Adipocyte (in vitro differentiated cells): ENCODE measurements around the gene IFNA21.
"Not testable (repeated sequence)": the region's sequence is repeated elsewhere in the genome, so short reads cannot be mapped to it uniquely, and the experiment has no call there.

ENCODE experiments used
- DNase-seq: peaks from one replicate; pipeline ENCODE4 v3.0.0-alpha.2; 2015; ENCODE audit warnings: low read depth
- H3K27me3 ChIP-seq: replicated peaks from 2 replicates; pipeline ENCODE4 v1.7.0; 2013; ENCODE audit warnings: mild to moderate bottlenecking, low read length, moderate library complexity; ENCODE audit not compliant: control insufficient read depth, insufficient read depth
- H3K36me3 ChIP-seq: 2 replicates; pipeline ENCODE4 v1.7.0; 2013; ENCODE audit warnings: low read length, mild to moderate bottlenecking, moderate library complexity; ENCODE audit not compliant: control insufficient read depth, insufficient read depth, severe bottlenecking
- H3K4me1 ChIP-seq: 2 replicates; pipeline ENCODE4 v1.7.0; 2013; ENCODE audit warnings: mild to moderate bottlenecking, low read length, moderate library complexity; ENCODE audit not compliant: control insufficient read depth, insufficient read depth
- H3K4me3 ChIP-seq: 2 replicates; pipeline ENCODE4 v1.7.0; 2013; ENCODE audit warnings: mild to moderate bottlenecking, low read length, moderate library complexity
- H3K9ac ChIP-seq: 2 replicates; pipeline ENCODE4 v1.7.0; 2013; ENCODE audit warnings: mild to moderate bottlenecking, low read length, moderate library complexity
- H3K9me3 ChIP-seq: 2 replicates; pipeline ENCODE4 v1.7.0; 2013; ENCODE audit warnings: mild to moderate bottlenecking, low read length, moderate library complexity; ENCODE audit not compliant: control insufficient read depth

IFNA21 gene

DNA sequence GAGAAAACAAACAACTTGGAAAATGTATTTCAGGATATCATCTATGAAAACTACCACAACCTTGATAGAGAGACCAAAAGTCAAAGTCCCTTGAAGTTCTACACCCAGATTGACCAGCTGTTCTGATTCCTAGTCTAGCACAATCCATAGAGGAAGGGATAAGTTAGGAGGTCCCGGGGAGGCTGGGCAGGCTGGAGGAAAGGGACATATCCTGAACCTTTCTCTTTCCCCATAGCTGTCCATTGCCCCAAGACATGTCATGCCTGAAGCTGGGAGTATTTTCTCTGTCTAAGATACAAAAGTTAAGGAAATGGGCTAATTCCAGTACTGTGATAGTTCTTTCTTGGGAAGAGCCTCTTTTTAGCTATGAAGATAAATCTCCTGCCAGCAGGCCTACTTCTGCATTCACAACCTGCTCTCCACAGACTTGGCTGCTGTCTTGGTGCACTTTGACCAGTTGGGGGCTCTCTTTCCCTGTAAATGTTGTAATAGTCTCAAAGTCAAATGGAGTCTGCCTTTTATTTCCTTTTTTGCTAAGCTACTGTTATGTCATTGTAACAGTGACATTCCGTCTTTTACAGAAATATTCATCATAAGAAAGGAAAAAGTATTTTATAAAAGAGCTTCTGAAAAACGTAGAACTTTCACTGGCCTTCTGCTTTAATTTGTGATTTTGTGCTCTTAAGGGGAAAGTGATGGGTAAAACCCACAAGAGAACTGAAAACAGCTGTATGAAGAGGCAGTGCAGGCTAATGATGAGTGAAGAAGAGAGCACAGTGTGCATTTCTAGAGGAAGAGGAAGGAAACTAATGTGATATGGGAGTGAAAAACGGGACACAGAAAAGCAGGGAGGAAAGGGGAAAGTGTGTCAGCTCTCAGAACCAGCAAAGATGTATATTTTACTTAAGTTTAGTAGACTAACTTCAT lies 16.6 kb upstream of the IFNA21 start:
- H3K9ac ChIP-seq, H3K27me3 ChIP-seq, H3K4me3 ChIP-seq, H3K36me3 ChIP-seq, H3K4me1 ChIP-seq, H3K9me3 ChIP-seq: not testable (repeated sequence)
- DNase-seq, result peak; percentile 12

DNA sequence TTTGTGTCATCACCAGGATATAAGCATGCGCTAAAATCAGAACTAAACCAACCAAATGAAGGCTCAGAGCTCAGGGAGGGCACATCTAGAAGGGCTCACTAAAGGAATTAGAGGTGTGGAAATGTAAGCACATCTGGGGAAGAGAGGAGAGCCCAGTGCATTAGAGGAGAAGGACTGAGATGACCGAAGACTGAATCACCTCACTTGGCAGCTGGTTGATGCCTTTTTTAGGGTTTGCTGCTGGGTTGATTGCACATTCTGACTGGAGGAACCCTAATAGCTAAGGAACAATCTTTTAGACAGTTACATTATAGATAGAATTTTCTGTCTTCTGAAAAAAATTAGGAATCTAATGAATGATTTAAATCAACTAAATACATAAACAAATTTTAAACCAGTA lies 8.2 kb upstream of the IFNA21 start:
- Histone ChIP-seq H3K9ac (no peak overlapping the region), H3K27me3 (no peaks in the 10 kb centered on the region), H3K4me3 (no peak overlapping the region), H3K4me1 (no peaks in the 10 kb centered on the region), H3K9me3 (no peaks in the 10 kb centered on the region), H3K36me3 (no peaks in the 10 kb centered on the region)
- DNase-seq, result no peak

DNA sequence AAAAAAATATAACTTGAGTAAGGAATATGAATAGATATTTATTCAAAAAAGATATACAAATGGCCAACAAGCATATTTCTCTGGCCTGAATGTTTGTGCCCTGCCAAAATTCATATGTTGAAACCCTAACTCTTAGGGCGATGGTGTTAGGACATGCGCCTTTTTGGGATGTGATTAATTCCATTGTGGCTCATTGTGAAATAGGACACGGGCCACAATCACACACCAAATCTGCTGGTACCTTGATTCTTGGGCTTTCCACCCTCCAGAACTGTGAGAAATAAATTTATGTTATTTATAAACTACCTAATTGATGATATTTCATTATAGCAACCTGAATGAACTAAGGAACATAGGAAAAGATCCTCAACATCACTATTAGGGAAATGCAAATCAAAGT lies 5.7 kb upstream of the IFNA21 start:
- H3K4me1 ChIP-seq, result no peaks in the 10 kb centered on the region
- no peaks in the 10 kb centered on the region for H3K9me3 ChIP-seq

DNA sequence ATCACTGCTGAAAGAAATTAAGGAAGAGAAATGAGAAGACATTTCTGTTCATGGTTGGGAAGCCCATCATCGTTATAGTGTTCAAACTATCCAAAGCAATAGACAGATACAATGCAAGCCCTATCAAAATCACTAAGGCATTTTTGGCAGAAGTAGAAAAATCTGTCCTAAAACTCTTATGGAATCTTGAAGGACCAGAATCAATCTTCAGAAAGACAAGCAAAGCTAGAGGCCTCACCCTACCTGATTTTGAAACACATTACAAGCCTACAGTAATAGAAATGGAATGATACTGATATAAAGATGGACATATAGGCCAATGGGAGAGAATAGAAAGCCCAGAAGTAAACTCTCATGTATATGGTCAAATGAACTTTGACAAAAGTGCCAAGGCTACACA lies 4.9 kb upstream of the IFNA21 start:
- H3K36me3 ChIP-seq, result no peaks in the 10 kb centered on the region
- H3K4me1 ChIP-seq, result no peaks in the 10 kb centered on the region
- H3K9ac ChIP-seq, result no peak overlapping the region
- H3K27me3 ChIP-seq, result no peaks in the 10 kb centered on the region
- no peak overlapping the region for H3K4me3 ChIP-seq
- no peak for DNase-seq
- H3K9me3 ChIP-seq, result no peaks in the 10 kb centered on the region

More for the DNA sequence above, 5.7 kb upstream of the IFNA21 start:
- DNase-seq, result no peak
- no peaks in the 10 kb centered on the region for H3K27me3 ChIP-seq
- no peak overlapping the region for H3K4me3 ChIP-seq
- no peak overlapping the region for H3K9ac ChIP-seq
- H3K36me3 ChIP-seq, result no peaks in the 10 kb centered on the region

DNA sequence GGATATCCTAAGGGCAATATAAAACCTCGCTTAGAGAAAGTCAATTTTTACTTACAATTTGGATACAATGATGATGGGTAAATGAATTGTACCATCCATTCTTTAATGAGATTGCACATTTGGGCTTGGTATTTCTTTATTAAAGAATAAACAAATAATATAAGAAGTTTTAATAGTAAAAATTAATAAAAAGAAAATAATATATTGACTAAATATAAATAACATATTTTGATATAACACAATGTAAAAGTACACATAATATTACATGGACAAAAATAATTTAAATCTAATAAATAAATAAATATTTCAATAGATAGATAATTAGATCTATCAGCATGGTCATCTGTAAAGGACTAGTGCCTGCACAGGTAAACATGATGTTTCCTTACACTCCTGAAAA lies 944 bp downstream of the IFNA21 start:
- Histone ChIP-seq H3K9ac (no peak overlapping the region), H3K4me3 (no peak overlapping the region), H3K36me3 (no peaks in the 10 kb centered on the region), H3K27me3 (no peaks in the 10 kb centered on the region), H3K4me1 (no peaks in the 10 kb centered on the region), H3K9me3 (no peaks in the 10 kb centered on the region)
- DNase-seq, result no peak

DNA sequence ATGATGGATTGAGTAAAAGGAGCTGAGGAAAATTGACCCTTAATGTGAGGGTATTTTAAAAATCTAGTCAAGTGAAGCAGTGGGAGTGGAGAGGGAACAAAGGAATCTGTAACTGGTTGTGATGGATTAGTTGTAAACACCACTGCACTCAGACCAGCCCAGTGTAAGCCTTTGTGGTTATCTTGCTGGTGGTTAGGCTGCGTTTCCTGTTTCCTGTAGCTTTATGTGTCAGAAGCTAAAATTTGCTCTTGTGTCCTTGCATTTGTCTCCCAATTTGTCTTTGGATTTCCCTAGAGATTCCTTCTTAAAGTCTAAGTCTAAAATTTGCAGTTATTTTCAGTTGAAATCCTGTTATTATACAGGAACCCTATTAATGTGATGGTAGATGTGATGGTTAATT lies 6.3 kb downstream of the IFNA21 start:
- no peaks in the 10 kb centered on the region for H3K27me3 ChIP-seq
- no peak overlapping the region for H3K9ac ChIP-seq
- H3K4me1 ChIP-seq, result no peaks in the 10 kb centered on the region
- no peak overlapping the region for H3K4me3 ChIP-seq
- no peaks in the 10 kb centered on the region for H3K36me3 ChIP-seq
- DNase-seq, result no peak
- H3K9me3 ChIP-seq, result no peaks in the 10 kb centered on the region

DNA sequence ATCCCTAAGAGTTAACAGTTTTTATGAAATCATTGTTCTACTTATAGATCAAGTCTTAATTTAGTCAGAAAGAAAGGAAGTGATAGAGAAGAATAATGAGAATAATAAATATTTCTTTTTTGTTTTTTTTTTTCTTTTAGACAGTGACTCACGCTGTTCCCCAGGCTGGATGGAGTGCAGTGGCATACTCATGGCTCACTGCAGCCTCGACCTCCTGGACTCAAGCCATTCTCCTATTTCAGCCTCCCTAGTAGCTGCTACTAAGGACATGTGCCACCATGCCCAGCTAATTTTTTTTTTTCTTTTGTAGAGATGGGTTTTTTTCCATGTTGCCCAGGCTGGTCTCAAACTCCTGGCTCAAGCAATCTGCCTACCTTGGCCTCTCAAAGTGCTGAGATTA lies 11.0 kb downstream of the IFNA21 start:
- Histone ChIP-seq H3K9ac (no peak overlapping the region), H3K4me3 (no peak overlapping the region), H3K36me3 (no peaks in the 10 kb centered on the region), H3K4me1 (peaks cover 13% of the 10 kb centered on the region), H3K9me3 (no peaks in the 10 kb centered on the region), H3K27me3 (no peaks in the 10 kb centered on the region)
- no peak for DNase-seq

DNA sequence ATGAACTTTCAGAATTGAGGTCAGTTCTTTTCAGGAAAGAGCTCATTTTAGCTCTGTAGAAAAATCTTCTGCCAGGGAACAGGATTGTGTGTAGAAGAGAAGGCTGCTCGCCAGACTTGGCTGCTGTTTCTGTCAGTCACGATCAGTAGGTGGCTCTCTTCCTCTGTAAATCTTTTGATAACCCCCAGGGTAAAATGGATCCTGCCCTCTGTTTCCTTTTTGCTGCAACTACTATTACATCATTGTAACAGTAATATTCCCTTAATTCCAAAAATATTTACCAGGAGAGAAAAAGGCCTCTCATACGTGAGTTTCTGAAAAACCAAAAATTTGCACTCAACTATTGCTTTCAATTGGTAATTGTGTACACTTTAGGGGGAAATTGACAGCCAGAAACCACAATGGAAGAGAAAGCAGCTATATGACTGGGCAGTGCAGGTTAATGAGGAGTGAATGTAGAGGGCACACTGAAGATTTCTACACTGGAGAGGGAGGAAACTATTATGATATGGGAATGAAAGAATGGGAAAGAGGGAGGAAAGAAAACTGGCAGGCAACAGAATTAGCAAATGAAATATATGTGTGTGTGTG lies 12.3 kb downstream of the IFNA21 start:
- Histone ChIP-seq H3K4me3 (peak overlapping the region; percentile 58), H3K36me3 (no peaks in the 10 kb centered on the region), H3K9ac (peak overlapping the region; percentile 33), H3K4me1 (peaks cover 13% of the 10 kb centered on the region), H3K9me3 (no peaks in the 10 kb centered on the region), H3K27me3 (no peaks in the 10 kb centered on the region)
- peak; percentile 17 for DNase-seq

DNA sequence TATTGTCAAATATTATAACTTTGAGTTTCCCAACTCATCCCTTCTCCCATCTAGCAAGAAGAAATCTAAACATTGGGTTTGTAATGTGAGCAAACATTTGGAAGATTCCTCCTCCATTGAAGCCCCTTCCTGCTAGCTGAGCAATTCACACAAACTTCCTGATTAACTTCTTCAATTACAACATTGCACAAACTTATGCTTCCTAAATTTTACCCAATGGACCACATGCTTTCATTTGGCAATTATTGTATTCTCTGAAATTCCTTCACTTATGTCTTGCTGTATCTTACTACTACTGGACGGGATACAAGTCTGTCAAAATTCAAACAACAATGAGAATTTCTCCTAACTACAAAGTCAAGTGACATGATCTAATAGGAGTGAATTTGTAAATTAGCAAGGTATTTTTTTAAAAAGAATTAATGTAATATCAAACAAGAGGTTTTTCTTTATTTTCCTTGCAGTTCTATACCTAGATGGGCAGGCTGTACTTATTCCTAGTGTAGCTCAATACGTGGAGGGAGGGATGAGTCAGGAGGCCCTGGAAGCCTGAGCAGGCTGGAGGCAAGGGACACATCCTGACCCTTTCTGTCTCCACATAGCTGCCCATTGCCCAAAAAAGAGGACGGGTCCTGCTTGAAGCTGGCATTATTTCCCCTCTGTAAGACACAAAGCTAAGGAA lies 13.0 kb downstream of the IFNA21 start:
- peak; percentile 9 for DNase-seq
- peak overlapping the region; percentile 58 for H3K4me3 ChIP-seq

DNA sequence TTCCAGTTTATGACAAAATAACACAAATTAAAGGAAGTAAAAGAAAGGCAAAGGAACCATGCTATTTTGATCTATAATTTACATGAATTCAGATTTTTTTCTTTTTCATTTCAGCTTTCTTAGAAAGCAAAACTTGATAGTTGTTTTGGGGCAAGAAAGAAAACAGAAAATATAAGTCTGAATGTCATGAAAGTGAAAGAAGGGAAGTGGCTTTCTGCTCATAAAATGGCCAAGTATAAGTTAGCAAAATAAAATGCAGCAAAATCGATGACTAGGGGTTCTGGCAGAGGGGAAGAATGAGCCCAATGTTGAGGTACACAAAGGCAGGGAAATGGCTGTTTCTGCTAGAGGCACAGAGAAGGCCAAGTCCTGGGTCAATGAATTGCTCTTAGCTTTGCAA lies 21.9 kb downstream of the IFNA21 start:
- Histone ChIP-seq H3K36me3 (no peaks in the 10 kb centered on the region), H3K4me3 (no peak overlapping the region), H3K27me3 (no peaks in the 10 kb centered on the region), H3K9me3 (peaks cover 13% of the 10 kb centered on the region), H3K4me1 (no peaks in the 10 kb centered on the region), H3K9ac (no peak overlapping the region)
- DNase-seq, result no peak

More for the DNA sequence above, 13.0 kb downstream of the IFNA21 start:
- peaks cover 13% of the 10 kb centered on the region for H3K4me1 ChIP-seq
- no peaks in the 10 kb centered on the region for H3K27me3 ChIP-seq
- no peak overlapping the region for H3K9ac ChIP-seq
- H3K9me3 ChIP-seq, result peaks cover 2% of the 10 kb centered on the region
- no peaks in the 10 kb centered on the region for H3K36me3 ChIP-seq

DNA sequence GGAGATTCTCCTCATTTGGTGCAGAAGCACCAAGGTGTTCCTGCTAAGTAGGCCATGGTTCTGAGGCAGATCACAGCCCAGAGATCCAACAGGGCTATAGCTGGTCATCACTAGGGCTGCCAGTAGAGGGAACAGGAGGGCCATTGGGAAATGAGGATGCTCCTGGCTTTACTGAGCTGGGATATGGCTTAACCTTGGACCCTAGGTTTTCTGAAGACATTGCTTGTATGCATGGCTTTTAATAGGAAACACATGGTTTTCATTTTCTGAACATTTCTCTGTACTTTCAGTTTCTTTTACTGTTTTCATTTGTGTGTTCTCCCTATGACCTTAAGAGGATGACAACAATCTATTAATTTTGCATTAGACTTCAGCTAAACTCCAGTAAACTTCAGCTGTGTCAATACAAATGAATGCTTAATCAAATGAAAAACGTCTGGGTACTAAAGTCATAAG lies 25.0 kb downstream of the IFNA21 start, which contains the start of gene IFNW1:
TSS of gene IFNW1 (minus strand) at position 406 of the 456 bp plus-strand sequence. CDS start at position 144, 262 bp downstream.
- no peaks in the 10 kb centered on the region for H3K36me3 ChIP-seq
- no peak within 1 kb of the TSS for H3K4me3 ChIP-seq
- no peak within 1 kb of the TSS for H3K9ac ChIP-seq
- no peaks in the 10 kb centered on the region for H3K9me3 ChIP-seq
- peak; percentile 36 for DNase-seq
- H3K27me3 ChIP-seq, result no peaks in the 10 kb centered on the region
- H3K4me1 ChIP-seq, result no peaks in the 10 kb centered on the region
